Measurements from ENCODE around the gene MRPL4.

MRPL4 gene

DNA sequence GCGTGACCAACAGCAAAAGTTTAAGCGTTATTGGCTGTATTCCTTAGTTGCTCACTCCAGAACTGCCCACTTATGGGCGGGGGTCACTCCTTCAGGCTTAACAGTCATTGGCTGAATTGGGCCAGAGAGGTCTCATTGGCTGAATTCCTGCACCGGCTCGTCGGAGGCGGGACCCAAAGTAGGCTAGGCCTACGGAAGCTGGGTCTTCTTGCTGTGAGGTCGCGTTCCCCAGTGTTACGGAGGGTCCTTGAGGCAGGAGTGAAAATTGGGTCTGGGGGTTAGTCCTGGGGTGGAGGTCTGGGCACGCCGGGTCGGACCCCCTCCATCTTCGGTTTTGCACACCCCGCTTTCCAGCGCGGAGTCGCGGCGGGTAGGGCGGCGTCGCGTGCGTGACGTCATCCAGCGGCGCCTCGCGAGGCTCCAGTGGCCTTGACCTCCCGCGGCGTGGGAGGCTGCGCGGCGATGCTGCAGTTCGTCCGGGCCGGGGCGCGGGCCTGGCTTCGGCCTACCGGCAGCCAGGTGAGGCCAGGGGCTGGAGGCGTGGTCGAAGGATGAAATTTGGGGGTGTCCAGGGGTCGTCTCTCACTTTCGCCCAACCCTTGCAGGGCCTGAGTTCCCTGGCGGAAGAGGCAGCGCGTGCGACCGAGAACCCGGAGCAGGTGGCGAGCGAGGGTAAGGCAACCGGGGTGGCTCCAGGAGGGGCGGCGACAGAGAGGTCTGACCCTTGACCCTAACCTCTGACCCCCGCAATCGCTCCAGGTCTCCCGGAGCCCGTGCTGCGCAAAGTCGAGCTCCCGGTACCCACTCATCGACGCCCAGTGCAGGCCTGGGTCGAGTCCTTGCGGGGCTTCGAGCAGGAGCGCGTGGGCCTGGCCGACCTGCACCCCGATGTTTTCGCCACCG, at the start of gene MRPL4:
Gene MRPL4 (plus strand): TSS at position 423 of the 903 bp plus-strand sequence. CDS start 40 bp downstream, at position 463.
- DNase-seq (ENCODE audit: low read depth) = peak; percentile 91

DNA sequence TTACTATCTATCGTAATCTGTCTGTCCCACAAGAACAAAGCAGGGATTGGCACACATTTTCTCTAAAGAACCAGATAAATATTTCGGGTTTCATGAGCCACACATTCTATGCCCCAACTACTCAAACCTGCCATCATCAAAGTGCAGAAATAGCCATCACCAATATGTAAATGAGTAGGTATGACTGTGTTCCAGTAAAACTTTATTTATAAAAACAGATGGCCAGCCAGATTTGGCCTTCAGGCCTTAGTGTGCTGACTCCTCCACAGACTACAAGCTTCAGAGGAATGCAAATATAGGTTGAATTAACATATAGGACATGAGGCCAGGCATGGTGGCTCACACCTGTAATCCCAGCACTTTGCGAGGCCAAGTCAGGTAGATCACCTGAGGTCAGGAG, 48.3 kb upstream of the MRPL4 start:
- DNase-seq (ENCODE audit: low read depth) = no peak

DNA sequence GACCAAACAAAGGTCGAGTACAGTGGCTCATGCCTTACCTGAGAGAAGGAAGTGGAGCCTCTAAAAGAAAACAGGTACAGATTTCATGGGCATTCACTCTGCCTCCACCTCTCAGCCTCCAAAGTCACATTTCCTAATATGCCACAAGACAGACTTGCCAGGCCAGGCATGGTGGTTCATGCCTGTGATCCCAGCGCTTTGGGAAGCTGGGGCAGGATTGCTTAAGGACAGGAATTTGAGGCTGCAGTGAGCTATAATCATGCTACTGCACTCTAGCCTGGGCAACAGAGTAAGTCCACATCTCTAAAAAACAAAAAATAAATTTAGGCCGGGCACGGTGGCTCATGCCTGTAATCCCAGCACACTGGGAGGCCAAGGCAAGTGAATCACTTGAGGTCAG, 46.4 kb upstream of the MRPL4 start:
- DNase-seq (ENCODE audit: low read depth) = no peak

DNA sequence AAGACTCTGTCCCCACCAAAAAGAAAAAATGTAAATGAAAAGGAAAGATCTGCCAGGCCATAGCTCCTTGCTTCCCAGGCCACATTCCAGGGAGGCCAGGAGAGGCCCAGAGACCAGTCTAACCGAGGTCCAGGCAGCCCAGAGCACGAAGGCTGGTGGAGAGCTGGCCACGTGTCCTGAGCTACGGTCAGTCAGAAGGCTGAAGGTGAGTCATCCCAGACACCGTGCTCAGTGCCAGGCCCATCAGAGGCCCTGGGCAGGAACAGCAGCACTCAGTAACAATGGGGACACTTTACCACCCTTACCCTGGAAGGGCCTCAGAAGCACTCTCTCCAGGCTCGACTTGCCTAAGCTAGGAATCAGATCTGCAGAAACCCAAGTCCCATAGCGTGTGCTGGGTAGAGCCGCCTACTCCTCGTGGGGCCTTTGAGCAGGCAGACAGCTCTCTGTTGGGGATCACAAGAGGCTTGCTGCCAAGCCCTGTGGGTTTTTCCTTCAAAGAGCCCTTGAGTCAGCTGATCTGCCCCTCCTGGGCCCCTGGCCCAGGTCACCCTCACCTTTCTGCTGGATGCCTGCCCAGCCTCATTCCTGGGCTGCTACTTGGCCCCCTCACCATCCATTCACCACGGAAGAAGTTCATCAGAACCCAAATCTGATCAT, 45.7 kb upstream of the MRPL4 start:
- no peak for DNase-seq (ENCODE audit: low read depth)

DNA sequence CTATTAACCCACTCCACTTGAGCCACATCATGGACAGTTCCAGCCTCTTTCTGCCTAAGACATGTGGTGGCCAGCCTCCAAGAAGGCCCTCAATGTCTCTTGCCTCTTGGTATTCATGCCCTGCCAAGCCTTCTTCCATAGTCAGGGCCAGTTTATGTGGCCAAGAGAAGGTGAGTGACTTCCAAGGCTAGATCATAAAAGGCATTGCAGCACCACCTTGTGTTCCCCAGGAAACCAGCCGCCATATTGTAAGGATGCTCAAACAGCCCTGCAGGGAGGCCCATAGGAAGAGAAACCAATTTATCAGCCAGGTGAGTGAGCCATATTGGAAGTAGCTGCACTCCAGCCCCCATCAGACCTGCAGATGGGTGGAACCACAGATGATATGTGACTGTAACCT, 45.0 kb upstream of the MRPL4 start:
- no peak for DNase-seq (ENCODE audit: low read depth)

DNA sequence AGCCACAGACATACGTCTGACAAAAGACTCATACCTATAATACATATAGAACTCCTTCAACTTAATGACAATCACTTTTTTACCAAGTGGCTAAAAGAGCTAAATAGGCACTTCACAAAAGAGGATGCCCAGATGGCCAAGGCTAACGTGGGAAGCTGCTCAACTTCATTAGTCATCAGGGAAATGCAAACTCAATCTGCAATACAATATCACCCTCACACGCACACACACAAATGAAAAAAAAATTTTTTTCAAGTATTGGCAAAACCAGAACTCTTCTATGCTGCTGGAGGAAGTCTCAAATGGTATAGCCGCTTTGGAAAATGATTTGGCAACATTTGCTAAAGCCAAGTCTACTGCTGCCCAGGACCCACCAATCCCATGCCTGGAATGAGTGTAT, 42.7 kb upstream of the MRPL4 start:
- no peak for DNase-seq (ENCODE audit: low read depth)

- no peak for DNase-seq (ENCODE audit: low read depth)
Observed at GRCh38 chr19:10211061-10211460, 41.0 kb upstream of the MRPL4 start.

DNA sequence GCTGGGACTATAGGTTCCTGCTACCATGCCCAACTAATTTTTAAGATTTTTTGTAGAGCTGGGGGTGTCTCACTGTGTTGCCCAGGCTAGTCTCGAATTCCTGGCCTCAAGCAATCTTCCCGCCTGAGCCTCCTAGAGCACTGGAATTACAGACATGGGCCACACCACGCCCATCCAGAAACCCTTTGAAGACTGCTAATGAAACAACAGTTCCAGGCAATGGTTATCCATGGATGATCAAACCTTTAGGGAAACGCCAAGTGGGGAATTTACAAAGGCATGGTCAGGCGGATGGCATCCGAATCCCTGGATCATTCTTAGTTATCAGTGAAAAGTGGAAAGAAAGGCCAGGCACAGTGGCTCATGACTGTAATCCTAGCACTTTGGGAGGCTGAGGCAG, 40.3 kb upstream of the MRPL4 start:
- DNase-seq (ENCODE audit: low read depth) = no peak

DNA sequence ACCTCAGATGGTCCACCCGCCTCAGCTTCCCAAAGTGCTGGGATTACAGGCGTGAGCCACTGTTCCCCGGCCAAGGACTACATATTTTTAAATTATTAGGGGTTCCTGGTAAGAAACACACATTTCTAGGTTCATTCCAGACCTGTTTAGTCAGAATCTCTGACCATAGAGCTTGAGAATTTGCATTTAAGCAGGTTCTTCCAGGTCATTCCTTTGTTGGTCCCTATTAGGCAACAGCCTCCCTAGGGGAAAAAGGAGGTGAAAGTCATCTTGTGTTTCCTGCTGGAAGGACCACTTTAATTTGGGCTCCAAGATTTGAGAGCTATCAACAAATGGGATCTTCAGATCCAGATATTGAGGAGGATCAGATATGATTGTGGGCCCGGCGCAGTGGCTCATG, 37.2 kb upstream of the MRPL4 start:
- DNase-seq (ENCODE audit: low read depth) = no peak

DNA sequence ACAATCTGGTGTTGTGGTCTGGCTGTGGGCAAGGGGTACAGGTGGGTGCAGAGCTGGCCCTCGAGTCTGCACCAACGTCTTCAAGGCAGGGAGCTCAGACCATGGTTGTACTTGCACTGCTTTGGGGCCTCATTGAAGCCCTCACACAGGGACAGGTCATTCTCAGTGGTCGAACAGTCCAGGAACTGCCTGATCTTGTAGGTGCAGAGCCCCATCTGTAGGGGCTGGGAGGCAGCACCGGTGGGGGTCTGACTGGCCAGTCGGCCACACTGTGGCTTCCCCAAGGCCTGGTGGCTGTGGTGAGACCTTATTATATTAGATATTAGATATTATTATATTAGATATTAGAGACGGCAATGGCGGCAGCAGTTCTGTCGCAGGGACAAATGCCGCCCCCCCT, 34.9 kb upstream of the MRPL4 start:
- no peak for DNase-seq (ENCODE audit: low read depth)

GRCh38 chr19:10219678-10220077, 32.3 kb upstream of the MRPL4 start:
- no peak for DNase-seq (ENCODE audit: low read depth)

DNA sequence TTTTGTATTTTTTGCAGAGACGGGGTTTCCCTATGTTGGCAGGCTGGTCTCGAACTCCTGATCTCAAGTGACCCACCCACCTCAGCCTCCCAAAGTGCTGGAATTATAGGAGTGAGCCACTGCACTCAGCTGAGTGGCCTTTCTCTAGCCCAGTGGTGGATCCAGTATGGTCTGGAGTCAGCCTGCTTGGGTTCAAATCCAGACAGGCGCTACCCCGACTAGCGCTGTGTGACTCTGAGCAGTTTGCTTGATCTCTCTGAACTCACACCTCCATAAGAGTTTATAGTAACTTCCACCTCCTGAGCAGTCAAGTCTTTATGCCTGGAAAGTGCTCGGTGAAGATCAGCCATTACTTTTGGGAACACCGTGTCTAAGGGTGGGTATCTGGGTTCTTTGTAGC, 31.3 kb upstream of the MRPL4 start:
- DNase-seq (ENCODE audit: low read depth) = no peak

- DNase-seq (ENCODE audit: low read depth) = no peak
Observed at GRCh38 chr19:10222201-10222890, 29.7 kb upstream of the MRPL4 start.

GRCh38 chr19:10223488-10224213, 28.4 kb upstream of the MRPL4 start:
- DNase-seq (ENCODE audit: low read depth) = no peak

- DNase-seq (ENCODE audit: low read depth) = no peak
Observed at GRCh38 chr19:10224337-10224736, 27.7 kb upstream of the MRPL4 start.

DNA sequence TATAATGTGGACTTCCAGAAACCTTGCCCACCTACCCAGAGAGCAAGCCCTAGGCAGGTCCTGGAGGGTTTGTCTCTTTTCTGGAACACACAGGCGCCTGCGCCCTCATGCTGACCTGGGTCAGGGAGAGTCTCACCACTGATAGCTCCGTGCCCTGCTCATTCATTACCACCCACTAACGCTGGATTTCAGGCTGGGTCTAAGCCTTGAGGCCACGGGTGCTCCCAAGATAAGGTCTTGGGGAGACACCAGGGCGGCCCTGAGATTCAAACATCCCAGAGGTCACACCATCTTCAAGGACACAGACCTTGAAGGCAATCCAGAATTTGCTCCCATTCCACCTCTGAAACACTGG, 26.0 kb upstream of the MRPL4 start:
- DNase-seq (ENCODE audit: low read depth) = no peak

GRCh38 chr19:10226376-10227025, 25.5 kb upstream of the MRPL4 start:
- DNase-seq (ENCODE audit: low read depth) = no peak

DNA sequence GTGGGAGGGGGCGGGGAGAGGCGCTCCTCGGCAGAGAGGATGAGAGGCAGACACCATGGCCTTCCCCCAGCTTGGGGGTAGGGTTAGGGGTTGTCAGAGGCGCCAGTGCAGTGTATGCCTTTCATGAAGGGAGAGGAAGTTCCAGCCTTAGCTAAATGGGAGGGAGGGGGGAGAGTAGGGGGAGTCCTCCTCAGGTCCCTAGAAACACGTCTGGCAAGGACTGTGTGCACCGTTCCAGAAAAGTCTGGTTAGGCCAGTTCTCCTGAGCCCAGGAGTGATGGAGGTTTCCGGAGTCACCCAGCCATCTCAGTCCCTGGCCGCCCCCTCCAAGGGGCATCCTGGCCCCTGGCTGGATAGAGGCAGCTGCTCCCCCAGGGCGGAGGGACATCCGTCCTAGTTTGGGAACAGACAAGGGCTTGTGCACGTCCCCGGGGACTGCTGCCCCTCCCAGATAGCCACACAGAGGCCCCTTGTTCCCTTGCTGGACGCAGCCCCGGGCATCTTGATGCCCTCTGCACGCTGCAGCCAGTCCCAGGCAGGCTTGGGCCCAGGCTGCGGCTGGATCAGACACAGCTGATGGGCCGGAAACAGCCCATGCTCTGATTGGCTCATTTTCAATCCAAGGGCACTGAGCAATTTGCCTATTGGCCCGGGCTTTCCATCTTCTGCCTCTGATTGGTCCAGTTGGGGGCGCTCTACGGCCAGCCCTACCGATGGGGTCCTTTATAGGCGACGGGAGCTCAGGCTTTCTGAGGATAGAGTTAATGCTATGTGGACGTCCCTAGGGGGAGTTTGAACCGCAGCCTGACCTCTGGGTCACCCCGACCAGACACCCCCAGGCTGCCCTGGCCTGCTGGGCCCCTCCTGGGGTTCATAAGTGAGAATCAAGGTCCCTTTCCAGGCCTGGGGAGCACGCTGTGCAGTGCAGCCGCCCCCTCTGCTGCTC, 24.7 kb upstream of the MRPL4 start:
- DNase-seq (ENCODE audit: low read depth) = no peak

DNA sequence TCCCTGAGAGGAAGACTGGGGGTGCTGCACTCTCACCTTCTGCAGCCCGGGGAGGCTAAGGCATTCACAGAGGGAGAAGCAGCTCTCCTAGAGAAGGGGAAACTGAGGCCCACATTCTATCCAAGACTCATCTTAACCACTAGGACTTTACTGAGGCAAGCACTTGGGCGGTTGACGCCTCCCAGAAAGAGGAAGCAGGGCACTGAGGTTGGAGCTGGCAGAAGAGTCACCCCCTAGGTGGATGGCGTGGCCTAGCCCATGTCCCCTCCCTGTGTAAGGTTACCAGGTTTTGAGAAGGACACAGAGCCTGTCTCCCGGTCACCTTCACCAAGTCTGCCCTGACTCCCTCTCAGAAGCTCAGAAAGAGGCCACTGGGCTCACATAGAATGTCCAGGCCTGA, 23.6 kb upstream of the MRPL4 start:
- no peak for DNase-seq (ENCODE audit: low read depth)

GRCh38 chr19:10228920-10229319, 23.1 kb upstream of the MRPL4 start:
- DNase-seq (ENCODE audit: low read depth) = no peak
